Karpas-422 (cell line): Measurements from ENCODE around the gene RHOBTB3. TPM values are rescaled to one million over a fixed set of nuclear protein-coding genes. Genes with fewer than 3 reads are reported as not detected.
A peak's percentile ranks its signal among the peaks of the same experiment; 100 is the strongest.
"Not testable (repeated sequence)": the region's sequence is repeated elsewhere in the genome, so short reads cannot be mapped to it uniquely, and the experiment has no call there.

Experiments
- DNase-seq: peaks from one replicate; pipeline ENCODE4 v3.0.0-alpha.2; 2015
- H2AFZ ChIP-seq: fragments of 200-600 bp; sonication (generic); 2 replicates; pipeline ENCODE4 v1.6.1; 2014; ENCODE audit warnings: antibody characterized with exemption, low read length, mixed read lengths
- H3K27ac ChIP-seq: fragments of 200-600 bp; sonication (generic); 2 replicates; pipeline ENCODE4 v1.5.1; 2014; ENCODE audit warnings: mild to moderate bottlenecking, low read length, moderate library complexity
- H3K27me3 ChIP-seq: fragments of 200-600 bp; sonication (generic); 2 replicates; pipeline ENCODE4 v1.6.1; 2014; ENCODE audit warnings: low read length, mixed read lengths
- H3K36me3 ChIP-seq: fragments of 200-600 bp; sonication (generic); 2 replicates; pipeline ENCODE4 v1.6.1; 2014; ENCODE audit warnings: low read length, mixed read lengths; ENCODE audit not compliant: insufficient read depth
- H3K4me1 ChIP-seq: fragments of 200-600 bp; sonication (generic); 2 replicates; pipeline ENCODE4 v1.6.1; 2014; ENCODE audit warnings: mild to moderate bottlenecking, low read length, mixed read lengths
- H3K4me2 ChIP-seq: fragments of 200-600 bp; sonication (generic); 2 replicates; pipeline ENCODE4 v1.6.1; 2014; ENCODE audit warnings: low read length, low read depth, mild to moderate bottlenecking; ENCODE audit not compliant: poor library complexity, severe bottlenecking
- H3K4me3 ChIP-seq: fragments of 200-600 bp; sonication (generic); 2 replicates; pipeline ENCODE4 v1.5.1; 2014; ENCODE audit warnings: mild to moderate bottlenecking, antibody characterized with exemption, low read length, mixed read lengths
- H3K79me2 ChIP-seq: fragments of 200-600 bp; sonication (generic); 2 replicates; pipeline ENCODE4 v1.6.1; 2014; ENCODE audit warnings: mild to moderate bottlenecking, low read length, mixed read lengths
- H3K9ac ChIP-seq: fragments of 200-600 bp; sonication (generic); 2 replicates; pipeline ENCODE4 v1.6.0; 2014; ENCODE audit warnings: low read length
- H3K9me2 ChIP-seq: fragments of 200-600 bp; sonication (generic), shearing (Covaris generic); replicated peaks from 2 replicates; pipeline ENCODE4 v1.6.0; 2014; ENCODE audit warnings: mild to moderate bottlenecking, low read length, moderate library complexity; ENCODE audit not compliant: insufficient read depth
- H3K9me3 ChIP-seq: fragments of 300-700, 200-600 bp; sonication (generic); 2 replicates; pipeline ENCODE4 v1.6.1; 2014; ENCODE audit warnings: low read length, mixed read lengths
- H4K20me1 ChIP-seq: fragments of 200-600 bp; sonication (generic); 2 replicates; pipeline ENCODE4 v1.6.1; 2014; ENCODE audit warnings: mild to moderate bottlenecking, antibody characterized with exemption, low read length, low read depth; ENCODE audit not compliant: insufficient read depth
- total RNA-seq: library from RNA; depleted of rRNA; stranded (reverse); fragments of >200 nt; shearing (Covaris generic); gene quantifications from 2 replicates; pipeline ENCODE4 v1.2.3, GENCODE V29; 2014; ENCODE audit warnings: low replicate concordance

Gene RHOBTB3
- total RNA-seq, 1 experiment from 2014 or later = 1.5 TPM

DNA sequence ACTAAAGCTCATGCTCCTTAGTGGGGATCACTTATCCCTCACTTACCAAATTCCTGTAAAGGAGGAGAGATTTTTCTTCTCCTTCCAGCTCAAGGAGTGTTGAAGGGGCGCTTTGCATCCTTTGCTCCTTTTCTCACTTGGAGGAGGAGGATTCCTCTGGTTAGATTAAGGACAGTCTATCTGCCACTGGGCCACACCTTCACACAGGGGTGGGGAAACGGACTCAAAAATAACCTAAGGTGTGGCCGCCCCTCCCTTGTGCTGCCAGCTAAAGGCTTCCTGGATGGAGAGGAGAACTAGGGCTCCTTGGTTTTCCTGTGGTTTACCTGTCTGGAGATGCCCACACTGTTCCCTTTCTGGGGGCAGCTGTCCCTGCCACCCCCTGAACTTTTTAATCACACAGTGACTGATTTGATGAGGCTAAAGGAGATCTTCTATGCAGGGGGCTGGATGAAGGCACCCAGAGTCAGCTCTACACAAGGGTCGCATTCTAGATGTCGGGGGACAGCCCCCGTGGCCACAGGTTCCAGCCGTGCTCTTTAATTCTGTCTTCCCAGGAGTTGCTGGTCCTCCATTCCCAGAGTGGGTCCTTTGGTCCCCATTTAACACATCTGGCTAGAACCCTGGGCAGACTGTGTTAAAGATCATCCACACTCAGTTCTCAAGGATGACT is 77.0 kb downstream of the RHOBTB3 start:
- Histone ChIP-seq H4K20me1 (no peaks in the 10 kb centered on the region), H3K4me3 (peak overlapping the region; percentile 60), H2AFZ (peak overlapping the region; percentile 98), H3K4me1 (peaks cover 23% of the 10 kb centered on the region), H3K9me2 (no peaks in the 10 kb centered on the region), H3K36me3 (no peaks in the 10 kb centered on the region), H3K9ac (peak overlapping the region; percentile 61), H3K27ac (peak overlapping the region; percentile 54), H3K27me3 (0 out of 2 replicates have a peak, but pooled peaks cover 3% of the 10 kb centered on the region), H3K79me2 (no peaks in the 10 kb centered on the region), H3K4me2 (peak overlapping the region; percentile 84), H3K9me3 (no peaks in the 10 kb centered on the region)
- DNase-seq = no peak

- DNase-seq = peak; percentile 96
- Histone ChIP-seq H3K4me2 (peak overlapping the region; percentile 84), H3K79me2 (no peaks in the 10 kb centered on the region), H3K27me3 (0 out of 2 replicates have a peak, but pooled peaks cover 3% of the 10 kb centered on the region), H3K4me1 (peaks cover 23% of the 10 kb centered on the region), H3K9me2 (no peaks in the 10 kb centered on the region), H3K9me3 (no peaks in the 10 kb centered on the region), H2AFZ (peak overlapping the region; percentile 98), H4K20me1 (no peaks in the 10 kb centered on the region), H3K4me3 (peak overlapping the region; percentile 60), H3K9ac (peak overlapping the region; percentile 61), H3K36me3 (no peaks in the 10 kb centered on the region), H3K27ac (peak overlapping the region; percentile 56)
These were observed 77.7 kb downstream of the RHOBTB3 start for GRCh38 chr5:95808686-95809413.

- H3K27ac ChIP-seq = peak overlapping the region; percentile 56
- no peaks in the 10 kb centered on the region for H3K36me3 ChIP-seq
- no peak for DNase-seq
- 0 out of 2 replicates have a peak, but pooled peaks cover 3% of the 10 kb centered on the region for H3K27me3 ChIP-seq
- no peaks in the 10 kb centered on the region for H3K79me2 ChIP-seq
- H3K9me2 ChIP-seq = no peaks in the 10 kb centered on the region
- H4K20me1 ChIP-seq = no peaks in the 10 kb centered on the region
- no peaks in the 10 kb centered on the region for H3K9me3 ChIP-seq
- peak overlapping the region; percentile 28; the same call in 1 of the 2 replicates for H3K9ac ChIP-seq
- peak overlapping the region; percentile 36; the same call in 1 of the 2 replicates for H3K4me3 ChIP-seq
- H2AFZ ChIP-seq = peak overlapping the region; percentile 68
- peaks cover 23% of the 10 kb centered on the region for H3K4me1 ChIP-seq
- peak overlapping the region; percentile 84 for H3K4me2 ChIP-seq
These were observed 78.4 kb downstream of the RHOBTB3 start for GRCh38 chr5:95809414-95809960.

GRCh38 chr5:95810305-95811125 is 79.4 kb downstream of the RHOBTB3 start:
- Histone ChIP-seq H3K36me3 (no peaks in the 10 kb centered on the region), H3K27me3 (0 out of 2 replicates have a peak, but pooled peaks cover 3% of the 10 kb centered on the region), H3K4me1 (peaks cover 32% of the 10 kb centered on the region), H3K9me2 (no peaks in the 10 kb centered on the region), H2AFZ (no peak overlapping the region), H3K27ac (no peak overlapping the region), H3K4me3 (no peak overlapping the region), H3K79me2 (no peaks in the 10 kb centered on the region), H4K20me1 (no peaks in the 10 kb centered on the region), H3K9ac (no peak overlapping the region), H3K4me2 (no peak overlapping the region), H3K9me3 (no peaks in the 10 kb centered on the region)
- no peak for DNase-seq

DNA sequence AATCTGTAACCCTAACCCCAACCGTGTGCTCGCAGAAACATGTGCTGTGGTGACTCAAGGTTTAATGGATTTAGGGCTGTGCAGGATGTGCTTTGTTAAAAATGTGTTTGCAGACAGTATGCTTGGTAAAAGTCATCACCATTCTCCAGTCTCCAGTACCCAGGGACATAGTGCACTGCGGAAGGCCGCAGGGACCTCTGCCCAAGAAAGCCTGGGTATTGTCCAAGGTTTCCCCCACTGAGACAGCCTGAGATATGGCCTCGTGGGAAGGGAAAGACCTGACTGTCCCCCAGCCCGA is 79.9 kb downstream of the RHOBTB3 start:
- H3K36me3 ChIP-seq, H4K20me1 ChIP-seq, H3K27me3 ChIP-seq, H3K9me2 ChIP-seq, H3K79me2 ChIP-seq, H3K4me2 ChIP-seq, H2AFZ ChIP-seq, H3K27ac ChIP-seq, DNase-seq, H3K4me3 ChIP-seq, H3K9me3 ChIP-seq, H3K9ac ChIP-seq: not testable (repeated sequence)
- H3K4me1 ChIP-seq = peaks cover 32% of the 10 kb centered on the region

DNA sequence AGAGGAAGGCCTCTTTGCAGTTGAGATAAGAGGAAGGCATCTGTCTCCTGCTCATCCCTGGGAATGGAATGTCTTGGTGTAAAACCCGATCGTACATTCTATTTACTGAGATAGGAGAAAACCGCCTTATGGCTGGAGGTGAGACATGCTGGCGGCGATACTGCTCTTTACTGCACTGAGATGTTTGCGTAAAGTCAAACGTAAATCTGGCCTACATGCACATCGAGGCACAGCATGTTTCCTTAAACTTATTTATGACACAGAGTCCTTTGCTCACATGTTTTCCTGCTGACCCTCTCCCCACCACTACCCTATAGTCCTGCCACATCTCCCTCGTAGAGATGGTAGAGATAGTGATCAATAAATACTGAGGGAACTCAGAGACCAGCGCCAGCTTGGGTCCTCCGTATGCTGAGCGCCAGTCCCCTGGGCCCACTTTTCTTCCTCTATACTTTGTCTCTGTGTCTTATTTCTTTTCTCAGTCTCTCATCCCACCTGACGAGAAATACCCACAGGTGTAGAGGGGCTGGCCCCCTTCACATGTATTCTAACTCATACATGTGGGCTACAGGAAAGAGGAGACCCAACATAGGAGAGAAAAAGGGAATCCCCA is 80.4 kb downstream of the RHOBTB3 start:
- not testable (repeated sequence) for H3K27ac ChIP-seq, H3K4me2 ChIP-seq, DNase-seq, H4K20me1 ChIP-seq, H2AFZ ChIP-seq, H3K9ac ChIP-seq, H3K79me2 ChIP-seq, H3K27me3 ChIP-seq, H3K9me2 ChIP-seq, H3K9me3 ChIP-seq, H3K36me3 ChIP-seq, H3K4me3 ChIP-seq
- H3K4me1 ChIP-seq = peaks cover 32% of the 10 kb centered on the region

- no peaks in the 10 kb centered on the region for H3K9me2 ChIP-seq
- H3K9ac ChIP-seq = no peak overlapping the region
- no peaks in the 10 kb centered on the region for H3K36me3 ChIP-seq
- no peak overlapping the region for H2AFZ ChIP-seq
- H3K4me3 ChIP-seq = no peak overlapping the region
- no peak overlapping the region for H3K4me2 ChIP-seq
- 0 out of 2 replicates have a peak, but pooled peaks cover 3% of the 10 kb centered on the region for H3K27me3 ChIP-seq
- H4K20me1 ChIP-seq = no peaks in the 10 kb centered on the region
- H3K4me1 ChIP-seq = peaks cover 34% of the 10 kb centered on the region
- no peaks in the 10 kb centered on the region for H3K9me3 ChIP-seq
- DNase-seq = no peak
- no peak overlapping the region for H3K27ac ChIP-seq
- no peaks in the 10 kb centered on the region for H3K79me2 ChIP-seq
These were observed 80.9 kb downstream of the RHOBTB3 start for GRCh38 chr5:95812074-95812471.
